ENCODE results near the gene FUT9.

Gene FUT9

DNA sequence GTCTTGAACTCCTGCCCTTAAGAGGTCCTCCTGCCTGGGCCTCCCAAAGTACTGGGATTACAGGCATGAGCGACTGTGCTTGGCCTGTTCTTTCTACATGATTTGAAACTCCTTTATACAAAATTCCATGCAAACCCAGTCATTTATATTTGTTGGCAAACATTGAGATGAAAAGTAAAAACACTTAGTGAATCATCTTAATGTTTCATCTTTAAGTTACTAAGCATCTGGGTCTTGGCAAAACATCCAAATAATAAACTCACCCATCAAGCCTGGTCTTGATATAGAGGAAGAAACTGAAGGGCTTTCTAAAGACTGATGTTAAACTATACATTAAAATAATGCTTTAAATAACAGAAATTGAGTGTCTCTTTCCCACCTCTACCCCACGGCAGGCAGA is 95.1 kb downstream of the FUT9 start:
- H3K4me3 ChIP-seq (ENCODE audit: low read depth, low read length) = no peak overlapping the region
- in situ Hi-C loops (cut with HindIII; ENCODE audit: low sequenced_read_pairs) = no loop called here
- no peak for DNase-seq (ENCODE audit: low read depth)
- TF ChIP-seq, protein P1, sequence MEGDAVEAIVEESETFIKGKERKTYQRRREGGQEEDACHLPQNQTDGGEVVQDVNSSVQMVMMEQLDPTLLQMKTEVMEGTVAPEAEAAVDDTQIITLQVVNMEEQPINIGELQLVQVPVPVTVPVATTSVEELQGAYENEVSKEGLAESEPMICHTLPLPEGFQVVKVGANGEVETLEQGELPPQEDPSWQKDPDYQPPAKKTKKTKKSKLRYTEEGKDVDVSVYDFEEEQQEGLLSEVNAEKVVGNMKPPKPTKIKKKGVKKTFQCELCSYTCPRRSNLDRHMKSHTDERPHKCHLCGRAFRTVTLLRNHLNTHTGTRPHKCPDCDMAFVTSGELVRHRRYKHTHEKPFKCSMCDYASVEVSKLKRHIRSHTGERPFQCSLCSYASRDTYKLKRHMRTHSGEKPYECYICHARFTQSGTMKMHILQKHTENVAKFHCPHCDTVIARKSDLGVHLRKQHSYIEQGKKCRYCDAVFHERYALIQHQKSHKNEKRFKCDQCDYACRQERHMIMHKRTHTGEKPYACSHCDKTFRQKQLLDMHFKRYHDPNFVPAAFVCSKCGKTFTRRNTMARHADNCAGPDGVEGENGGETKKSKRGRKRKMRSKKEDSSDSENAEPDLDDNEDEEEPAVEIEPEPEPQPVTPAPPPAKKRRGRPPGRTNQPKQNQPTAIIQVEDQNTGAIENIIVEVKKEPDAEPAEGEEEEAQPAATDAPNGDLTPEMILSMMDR (IDR thresholded peaks at IDR 0.05; ENCODE audit: low read depth, low read length, missing control alignments) = no peak

DNA sequence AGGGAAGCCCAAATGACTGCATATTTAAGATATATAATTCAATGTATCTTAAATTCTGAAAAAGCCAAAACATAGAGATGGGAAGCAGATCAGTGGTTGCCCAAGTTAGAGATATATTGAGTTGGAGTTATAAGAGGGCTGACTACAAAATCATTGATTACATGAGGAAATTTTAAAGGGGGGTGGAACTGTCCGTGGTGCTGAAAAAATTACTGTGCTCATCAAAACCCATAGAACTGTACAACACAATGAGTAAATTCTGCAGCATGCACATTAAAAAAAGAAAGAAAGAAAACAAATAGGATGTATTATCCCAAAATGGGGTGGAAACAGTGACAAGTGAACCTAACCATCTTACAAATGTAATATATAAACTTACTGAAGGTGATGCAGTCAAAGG is 100.9 kb downstream of the FUT9 start:
- TF ChIP-seq, protein P1 (IDR thresholded peaks at IDR 0.05; ENCODE audit: low read depth, low read length, missing control alignments) = no peak
- DNase-seq (ENCODE audit: low read depth) = peak; percentile 8
- H3K4me3 ChIP-seq (ENCODE audit: low read depth, low read length) = no peak overlapping the region
- in situ Hi-C loops (cut with HindIII; ENCODE audit: low sequenced_read_pairs) = no loop called here

DNA sequence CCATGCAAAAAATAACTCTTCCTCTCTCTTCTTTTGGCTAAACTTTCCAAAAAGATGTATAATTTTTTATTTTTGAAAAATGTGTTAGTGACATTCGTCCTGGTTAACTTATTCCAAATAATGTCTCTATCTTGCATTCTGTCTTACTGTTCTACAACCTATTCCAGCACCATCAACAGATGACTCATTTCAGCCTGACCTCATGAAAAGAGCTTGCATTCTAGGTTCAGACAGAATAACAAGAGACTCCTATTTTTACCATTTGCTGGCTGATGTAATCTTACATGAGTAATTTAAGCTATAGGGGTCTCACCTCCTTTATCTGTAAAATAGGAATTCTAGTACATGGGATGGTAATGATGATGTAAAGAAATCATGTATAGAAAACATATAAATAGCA is 109.0 kb downstream of the FUT9 start:
- in situ Hi-C loops (cut with HindIII; ENCODE audit: low sequenced_read_pairs) = no loop called here
- DNase-seq (ENCODE audit: low read depth) = no peak
- H3K4me3 ChIP-seq (ENCODE audit: low read depth, low read length) = no peak overlapping the region

DNA sequence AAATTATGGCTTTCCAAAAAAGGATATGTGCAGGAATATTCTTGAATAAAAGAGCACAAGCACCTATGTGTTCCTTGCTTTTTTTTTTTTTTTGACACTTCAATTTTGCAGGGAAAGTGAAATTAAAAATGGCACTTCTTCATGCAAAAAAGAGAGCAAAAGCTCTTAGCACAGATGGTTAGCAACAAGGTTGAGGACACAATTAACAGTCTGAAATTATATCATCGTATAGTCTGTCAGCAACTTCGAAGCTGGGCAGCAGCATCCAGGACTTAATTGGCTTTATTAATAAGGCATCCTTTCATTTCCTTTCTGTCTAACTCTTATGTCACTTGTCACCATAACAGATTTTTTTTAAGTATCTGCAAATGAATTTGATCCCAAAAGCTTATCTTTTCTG is 122.6 kb downstream of the FUT9 start:
- in situ Hi-C loops (cut with HindIII; ENCODE audit: low sequenced_read_pairs) = no loop called here
- TF ChIP-seq, protein P1 (IDR thresholded peaks at IDR 0.05; ENCODE audit: low read depth, low read length, missing control alignments) = no peak
- DNase-seq (ENCODE audit: low read depth) = no peak
- H3K4me3 ChIP-seq (ENCODE audit: low read depth, low read length) = no peak overlapping the region

More for the DNA sequence above, 109.0 kb downstream of the FUT9 start:
- TF ChIP-seq, protein P1 (IDR thresholded peaks at IDR 0.05; ENCODE audit: low read depth, low read length, missing control alignments) = no peak

DNA sequence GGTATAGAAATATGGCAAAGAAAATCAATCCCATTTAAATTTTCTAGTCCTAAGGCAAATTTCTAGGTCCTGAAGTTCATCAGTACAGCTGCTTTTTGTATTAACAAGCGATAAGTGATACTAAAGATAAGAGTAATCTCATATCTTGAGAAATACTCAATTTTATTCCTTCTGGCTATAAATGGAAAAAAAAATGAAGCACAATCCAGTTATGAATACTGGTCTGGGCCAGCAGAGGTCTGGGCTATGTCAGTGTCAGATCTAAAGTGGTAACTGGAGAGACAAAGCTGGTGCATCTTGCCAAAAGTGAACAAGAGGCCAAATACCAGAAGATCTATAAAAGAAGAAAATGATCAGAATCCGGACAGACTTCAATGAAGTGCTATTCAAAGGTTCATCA is 126.4 kb downstream of the FUT9 start:
- in situ Hi-C loops (cut with HindIII; ENCODE audit: low sequenced_read_pairs) = no loop called here
- TF ChIP-seq, protein P1 (IDR thresholded peaks at IDR 0.05; ENCODE audit: low read depth, low read length, missing control alignments) = no peak
- DNase-seq (ENCODE audit: low read depth) = no peak

DNA sequence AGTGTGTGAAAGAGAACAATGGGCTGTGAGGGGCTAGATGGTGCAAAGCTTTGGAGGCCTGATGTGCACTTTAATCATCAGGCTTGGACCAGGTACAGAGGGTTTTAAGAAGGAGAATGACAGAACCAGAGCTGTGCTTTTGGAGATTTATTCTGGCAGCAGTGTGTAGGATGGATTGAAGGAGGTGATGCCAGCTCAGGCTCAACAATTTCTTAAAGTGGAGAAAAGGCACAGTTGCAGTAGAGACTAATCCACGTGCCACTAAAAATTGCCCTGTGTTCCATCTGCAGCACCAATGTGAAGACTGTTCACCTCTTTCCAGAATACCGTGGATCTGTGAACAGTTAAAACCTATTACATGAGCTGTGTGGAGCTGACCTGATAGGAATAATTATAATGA is 134.7 kb downstream of the FUT9 start:
- TF ChIP-seq, protein P1 (IDR thresholded peaks at IDR 0.05; ENCODE audit: low read depth, low read length, missing control alignments) = no peak
- H3K4me3 ChIP-seq (ENCODE audit: low read depth, low read length) = no peak overlapping the region
- in situ Hi-C loops (cut with HindIII; ENCODE audit: low sequenced_read_pairs) = no loop called here
- DNase-seq (ENCODE audit: low read depth) = no peak

More for the DNA sequence above, 126.4 kb downstream of the FUT9 start:
- H3K4me3 ChIP-seq (ENCODE audit: low read depth, low read length) = no peak overlapping the region

DNA sequence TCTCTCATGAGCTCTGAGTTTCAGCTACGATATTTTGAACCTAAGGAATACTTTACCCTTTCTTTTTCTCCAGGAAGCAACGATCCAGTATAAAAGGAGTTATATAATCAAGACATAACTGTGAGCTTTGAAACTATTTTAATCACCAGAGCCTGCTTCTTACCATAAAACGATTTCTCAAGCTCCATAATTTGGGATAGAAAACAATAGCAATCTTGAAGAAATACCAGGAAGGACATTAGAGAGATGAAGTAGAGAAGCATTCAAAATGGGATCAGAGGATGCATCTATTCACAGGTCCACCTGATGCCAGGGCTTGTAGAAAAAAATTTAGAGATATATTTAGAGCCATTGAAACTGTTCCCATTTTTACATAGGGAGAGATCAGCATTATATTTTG is 135.9 kb downstream of the FUT9 start:
- no peak overlapping the region for H3K4me3 ChIP-seq (ENCODE audit: low read depth, low read length)
- DNase-seq (ENCODE audit: low read depth) = no peak
- TF ChIP-seq, protein P1 (IDR thresholded peaks at IDR 0.05; ENCODE audit: low read depth, low read length, missing control alignments) = no peak
- in situ Hi-C loops (cut with HindIII; ENCODE audit: low sequenced_read_pairs) = no loop called here
